Right renal pelvis (tissue), 4 donors: Measurements from ENCODE around the gene LRCH1. TPM values are rescaled to one million over a fixed set of nuclear protein-coding genes. Genes with fewer than 3 reads are reported as not detected.

Experiments used
- DNase-seq, 4 donors: peaks; one replicate each; pipeline ENCODE4 v3.0.0-alpha.2; 2013; ENCODE audit warnings: low read depth in 4 of 4, low spot score in 3 of 4, missing footprints in 1 of 4
- polyA plus RNA-seq, 4 donors: library from polyadenylated mRNA; unstranded; fragments of 120-200 nt; gene quantifications; one replicate each; pipeline ENCODE4 v1.2.1, GENCODE V29; 2013; ENCODE audit not compliant: insufficient read length in 4 of 4

LRCH1 gene
- polyA plus RNA-seq, 4 donors, result 28.3 to 37.4 (median 35.2) TPM

DNA sequence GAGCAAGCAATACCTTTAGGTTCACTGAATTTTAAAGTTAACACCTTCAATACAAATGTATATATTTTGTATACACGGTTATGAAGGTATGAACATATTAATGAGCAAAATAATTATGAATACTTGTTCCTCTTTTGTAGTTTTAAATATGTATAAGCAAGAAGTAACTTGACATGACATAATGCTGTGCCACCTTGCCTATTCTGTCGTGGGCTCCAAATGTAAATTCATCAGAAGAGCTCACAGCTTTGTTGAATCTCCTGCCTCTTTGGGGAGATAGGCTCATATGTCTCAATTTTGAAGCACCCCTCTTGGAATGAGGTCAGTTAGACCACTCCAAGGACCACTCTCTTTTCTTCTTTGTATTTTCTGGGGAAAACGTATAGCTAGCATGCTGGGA is 59.3 kb downstream of the LRCH1 start:
- no peak for DNase-seq

DNA sequence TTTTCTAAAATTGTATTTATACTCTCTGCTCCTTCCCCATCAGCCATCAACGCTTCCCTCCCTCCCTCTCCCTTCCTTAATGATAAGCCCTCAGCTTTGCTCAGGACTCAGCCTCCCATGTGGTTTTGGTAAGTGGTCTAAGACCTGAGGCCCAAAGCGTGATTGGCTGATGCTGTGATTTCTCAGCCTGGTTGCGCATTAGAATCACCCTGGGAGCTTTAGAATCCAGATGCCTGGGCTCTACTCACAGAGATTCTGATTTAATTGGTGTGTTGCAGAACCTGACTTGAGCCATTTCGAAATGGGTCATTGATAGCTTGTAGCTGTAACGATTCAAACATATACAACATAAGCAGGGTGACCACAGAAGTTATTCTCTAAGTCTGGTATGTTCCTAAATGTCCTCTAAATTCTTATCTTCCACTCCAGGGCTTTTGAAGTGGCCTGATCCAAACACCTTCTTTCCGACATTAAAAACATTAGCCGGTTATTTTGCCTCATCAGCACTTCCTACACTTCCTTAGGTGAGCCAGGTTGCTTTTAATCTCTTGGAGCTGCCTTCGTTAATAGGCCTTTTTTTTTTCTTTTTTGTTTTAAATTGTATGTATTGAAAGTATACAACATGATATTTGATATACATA is 60.6 kb downstream of the LRCH1 start:
- no peak for DNase-seq

DNA sequence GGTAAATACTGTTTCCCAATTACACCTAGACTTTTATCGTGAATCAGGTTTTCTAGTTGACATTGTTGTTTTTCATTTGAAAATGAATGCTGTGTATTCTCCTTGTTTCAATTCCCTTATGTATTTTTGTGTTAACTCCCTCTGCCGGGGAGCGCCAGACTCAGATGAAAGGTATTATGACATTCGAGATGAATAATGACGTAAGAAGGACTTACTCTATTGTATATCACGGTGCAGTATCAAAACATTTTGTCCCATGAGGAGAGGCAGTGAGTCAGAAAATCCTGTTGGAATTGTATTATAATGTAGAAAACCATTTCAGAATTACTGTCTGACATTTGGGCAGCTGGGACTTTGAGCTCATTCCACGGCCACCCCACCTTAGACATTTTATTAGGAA is 61.6 kb downstream of the LRCH1 start:
- DNase-seq, result no peak

DNA sequence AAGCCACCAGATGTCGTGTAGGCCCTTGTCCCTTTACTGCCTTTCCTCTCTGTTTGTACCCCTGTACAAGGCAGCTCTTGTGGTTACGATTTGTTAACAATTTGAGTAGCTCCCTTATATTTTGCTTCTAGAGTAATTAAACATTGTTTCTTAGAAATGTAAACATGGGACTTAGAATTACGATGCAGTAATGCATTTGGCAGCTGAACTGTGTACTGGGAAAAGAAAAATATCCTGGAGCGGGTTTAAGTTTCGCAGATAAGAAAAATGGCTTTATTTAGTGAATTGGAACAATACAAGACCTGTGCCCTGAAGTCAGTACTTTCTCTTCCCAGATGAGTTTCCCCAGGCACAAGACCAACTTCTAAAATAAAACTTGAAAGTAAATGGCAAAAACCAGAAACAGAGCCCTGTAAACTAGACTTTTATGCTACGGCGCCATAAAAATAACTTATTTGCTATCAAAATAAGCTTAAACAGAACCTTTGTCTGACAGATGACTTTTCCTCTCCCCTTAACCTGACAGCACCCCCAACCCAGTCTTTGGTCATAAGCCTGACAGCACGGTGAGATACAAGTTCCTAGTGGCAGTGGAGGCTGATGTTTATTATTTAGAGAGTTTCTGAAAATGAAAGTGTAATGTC is 63.0 kb downstream of the LRCH1 start:
- peak in 2 of 4 donors; percentile 52 to 65 for DNase-seq

DNA sequence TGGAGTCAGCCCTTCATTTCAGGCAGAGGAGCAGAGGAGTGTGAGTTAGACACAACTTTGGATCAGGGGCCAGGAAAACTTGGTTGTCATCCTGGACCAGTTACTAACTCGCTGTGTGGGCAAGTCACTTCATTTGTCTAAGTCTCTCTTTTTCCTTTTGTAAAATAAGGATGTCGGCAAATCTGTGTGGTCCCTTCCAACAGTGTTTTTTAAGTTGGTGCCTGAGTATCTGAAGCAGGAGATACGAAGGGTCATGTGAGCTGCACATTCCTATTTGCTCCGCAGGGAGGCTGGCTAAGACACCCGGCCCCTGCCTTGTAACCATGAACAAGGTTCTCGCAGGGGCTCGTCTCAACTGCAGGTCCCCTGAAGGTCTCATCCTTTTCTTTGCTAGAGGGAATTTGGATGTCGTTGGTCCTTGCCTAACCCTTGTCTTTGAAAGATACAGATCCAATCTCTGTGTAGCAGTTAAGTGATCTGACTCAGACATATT is 64.3 kb downstream of the LRCH1 start:
- DNase-seq, result no peak

DNA sequence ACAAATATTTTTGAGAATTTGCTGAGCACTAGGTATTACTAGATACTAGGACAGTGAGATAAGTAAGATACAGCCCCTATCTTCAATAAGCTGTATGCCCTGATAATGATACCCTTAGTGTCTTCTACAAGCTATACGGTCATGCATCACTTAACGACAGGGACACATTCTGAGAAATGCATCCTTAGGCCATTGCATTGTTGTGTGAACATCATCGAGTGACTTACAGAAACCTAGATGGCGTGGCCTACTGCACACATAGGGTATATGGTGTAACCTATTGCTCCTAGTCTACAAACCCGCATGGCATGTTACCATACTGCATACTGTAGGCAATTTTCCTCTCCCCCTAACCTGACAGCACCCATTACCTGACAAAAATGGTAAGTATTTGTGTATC is 64.9 kb downstream of the LRCH1 start:
- no peak for DNase-seq

DNA sequence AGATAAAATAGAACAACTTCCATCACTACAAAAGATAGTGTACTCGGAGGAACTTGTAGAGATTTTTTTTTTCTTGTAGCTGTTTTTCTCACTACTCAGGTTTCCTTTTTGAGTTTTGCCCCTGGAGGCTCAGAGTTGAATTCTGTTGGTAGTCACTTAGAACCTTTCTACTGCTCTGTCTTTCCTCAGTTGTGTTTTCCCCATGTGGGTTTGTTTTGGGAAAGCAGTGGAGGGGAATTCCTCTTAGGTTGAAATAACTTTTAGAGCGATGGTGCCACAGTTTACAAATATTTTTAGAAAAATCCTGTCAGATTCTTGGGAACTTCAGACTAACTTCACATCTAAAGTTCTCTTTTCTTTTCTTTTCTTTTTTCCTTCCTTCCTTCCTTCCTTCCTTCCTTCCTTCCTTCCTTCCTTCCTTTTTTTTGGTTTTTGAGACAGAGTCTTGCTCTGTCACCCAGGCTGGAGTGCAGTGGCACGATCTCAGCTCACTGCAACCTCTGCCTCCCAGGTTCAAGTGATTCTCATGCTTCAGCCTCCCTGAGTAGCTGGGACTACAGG is 65.8 kb downstream of the LRCH1 start:
- DNase-seq, result no peak

DNA sequence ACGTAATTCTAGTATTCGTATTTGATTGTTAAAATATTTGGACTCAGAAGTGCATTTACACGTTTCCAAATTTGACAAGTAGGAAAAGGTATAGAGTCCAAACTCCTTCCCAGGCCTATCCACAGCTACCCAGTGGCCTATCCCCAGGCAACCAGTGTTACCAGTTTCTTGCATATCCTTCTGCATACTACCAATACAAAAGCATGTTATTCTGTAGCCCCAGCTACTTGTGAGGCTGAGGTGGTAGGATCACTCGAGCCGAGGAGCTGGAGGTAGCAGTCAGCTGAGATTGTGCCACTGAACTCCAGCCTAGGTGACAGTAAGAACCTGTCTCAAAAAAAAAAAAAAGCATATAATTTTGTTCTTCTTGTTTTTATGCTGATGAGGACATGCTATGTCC is 67.1 kb downstream of the LRCH1 start:
- DNase-seq, result no peak

DNA sequence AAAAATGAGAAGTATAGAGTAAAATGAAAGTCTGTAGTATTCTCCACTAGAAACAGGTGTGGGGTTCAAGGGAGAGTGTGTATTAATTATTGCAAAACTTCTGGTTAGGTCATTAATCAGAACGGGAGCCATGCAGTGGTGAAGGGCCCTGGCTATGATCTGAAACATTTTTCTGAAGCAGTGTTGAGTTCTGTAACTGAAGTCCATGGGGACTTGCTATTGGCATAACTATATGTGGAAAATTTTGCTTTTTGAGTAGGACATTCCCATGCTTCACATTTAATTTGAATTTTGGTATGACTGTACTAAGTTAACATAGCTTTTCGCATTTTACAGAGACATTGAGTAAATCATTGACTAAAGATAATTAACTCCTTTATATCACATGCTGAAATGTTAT is 67.5 kb downstream of the LRCH1 start:
- DNase-seq, result no peak

DNA sequence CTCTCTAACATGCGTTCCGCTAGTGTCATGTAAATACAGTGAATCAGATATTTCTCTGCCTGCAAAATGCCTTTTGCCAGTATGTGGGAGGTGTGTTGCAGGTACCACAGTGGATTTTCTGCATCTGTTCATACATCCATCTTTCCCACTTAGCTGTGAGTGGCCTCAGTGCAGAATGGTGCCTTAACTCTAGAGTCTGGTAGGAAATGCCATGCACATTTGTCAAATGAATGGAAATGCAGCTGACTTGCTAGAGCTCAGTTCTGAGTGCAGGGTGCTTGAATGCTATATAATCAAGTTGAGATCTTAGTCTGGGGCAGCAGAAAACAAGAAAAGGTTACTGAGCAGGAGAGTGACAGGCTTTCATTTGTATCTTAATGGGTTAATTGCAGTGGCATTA is 68.2 kb downstream of the LRCH1 start:
- DNase-seq, result no peak

DNA sequence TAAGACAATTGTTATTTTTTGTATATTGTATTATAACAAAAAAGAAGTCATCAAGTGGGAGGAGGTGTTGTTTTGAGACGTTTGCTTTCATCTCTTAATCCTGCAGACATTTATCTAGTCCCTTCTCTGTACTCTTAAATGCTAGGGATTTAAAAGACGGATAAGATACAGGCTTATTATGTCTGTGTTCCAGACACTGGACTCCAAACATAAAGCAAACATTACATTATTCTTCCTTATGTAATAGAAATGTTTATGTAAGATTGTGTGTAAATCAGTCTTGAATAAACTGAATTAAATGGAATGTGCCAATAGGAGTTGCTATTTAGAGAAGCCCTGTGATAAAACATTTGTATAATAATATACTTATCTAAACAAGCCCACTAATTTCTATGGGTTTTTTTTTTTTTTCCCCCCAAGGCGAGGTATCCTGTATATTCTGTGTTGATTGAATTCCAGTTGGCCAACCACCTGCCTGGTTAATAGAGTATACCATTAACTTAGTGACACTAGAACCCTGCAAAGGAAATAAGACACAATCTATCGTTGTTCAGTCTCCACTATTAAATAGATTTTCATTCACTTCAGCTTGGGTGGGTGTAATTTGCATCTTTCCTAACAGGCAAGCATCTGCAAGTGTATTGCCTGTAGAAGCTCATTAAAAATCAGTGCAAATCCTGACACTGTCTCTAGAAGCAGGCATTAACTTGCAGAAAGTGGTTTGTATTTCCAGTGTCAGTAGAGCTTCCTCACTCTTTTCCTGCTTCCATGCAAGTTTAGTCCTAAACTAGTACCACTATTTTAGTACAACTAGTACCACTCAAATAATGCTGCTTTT is 69.0 kb downstream of the LRCH1 start:
- DNase-seq, result no peak

DNA sequence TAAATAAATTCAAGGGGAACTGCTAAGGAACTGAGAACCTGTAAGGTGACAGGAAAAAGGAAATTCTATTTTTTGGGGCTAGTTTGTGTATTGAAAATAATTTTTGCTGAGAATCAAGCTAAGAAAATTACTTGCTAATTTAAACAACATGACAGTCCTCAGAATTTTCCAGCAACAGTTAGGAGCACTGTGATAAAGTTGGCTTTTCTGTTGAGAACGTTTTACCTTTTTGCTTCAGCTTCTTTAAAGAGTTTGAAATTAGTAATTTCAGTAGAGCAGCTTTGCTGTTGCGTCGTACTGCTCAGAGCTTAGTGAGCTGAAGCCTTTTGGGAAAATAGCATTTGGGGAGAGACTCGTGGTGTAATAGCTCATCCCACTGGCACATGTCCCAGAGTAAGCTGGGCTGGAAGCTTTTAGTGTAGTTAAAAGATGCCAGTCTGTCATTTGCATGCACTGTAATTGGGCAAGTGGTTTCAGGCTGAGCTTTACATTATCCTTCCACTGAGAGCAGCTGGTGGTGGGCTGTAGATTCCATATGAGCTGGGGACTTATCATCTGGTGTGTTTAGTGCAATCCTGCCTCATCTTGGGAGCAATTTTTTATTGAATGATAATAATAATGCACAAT is 69.8 kb downstream of the LRCH1 start:
- DNase-seq, result no peak

DNA sequence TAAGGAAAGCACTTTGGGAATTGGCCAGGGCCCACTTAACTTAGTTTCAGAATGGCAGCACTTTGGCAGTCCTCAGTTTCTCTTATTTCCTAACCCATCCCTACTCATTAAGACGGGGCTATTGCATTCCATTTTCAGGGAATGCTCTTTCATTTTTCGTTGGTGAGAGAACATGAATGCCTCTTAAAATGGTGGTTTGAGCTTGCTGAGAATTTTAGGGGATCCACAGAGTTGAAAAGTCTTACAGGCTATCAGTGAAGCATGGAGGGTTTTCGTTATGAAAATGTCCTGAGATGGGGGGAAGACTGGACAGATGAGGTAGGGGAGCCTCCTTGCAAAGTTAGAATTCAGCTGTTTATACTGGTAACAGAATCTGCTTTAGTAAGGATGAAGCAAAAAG is 71.4 kb downstream of the LRCH1 start:
- no peak for DNase-seq

DNA sequence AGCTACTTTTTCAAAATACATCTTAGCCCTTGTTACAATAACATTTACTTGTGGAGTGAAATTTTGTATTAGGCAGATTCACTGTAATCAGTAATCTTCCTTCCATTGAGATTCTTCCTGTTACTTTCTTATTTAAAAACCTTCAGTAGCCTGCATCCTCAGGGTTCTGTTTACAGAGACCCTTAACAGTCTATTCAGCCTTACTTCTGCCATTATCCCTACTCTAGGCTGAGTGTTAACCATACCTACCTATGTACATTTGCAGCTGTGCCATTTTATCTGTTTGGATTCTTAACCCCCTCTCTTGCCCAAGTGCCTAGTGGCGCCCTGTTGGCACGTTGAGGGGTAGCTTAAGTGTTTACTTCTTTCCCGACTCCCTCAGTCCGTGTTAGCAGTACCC is 71.9 kb downstream of the LRCH1 start:
- DNase-seq, result no peak

DNA sequence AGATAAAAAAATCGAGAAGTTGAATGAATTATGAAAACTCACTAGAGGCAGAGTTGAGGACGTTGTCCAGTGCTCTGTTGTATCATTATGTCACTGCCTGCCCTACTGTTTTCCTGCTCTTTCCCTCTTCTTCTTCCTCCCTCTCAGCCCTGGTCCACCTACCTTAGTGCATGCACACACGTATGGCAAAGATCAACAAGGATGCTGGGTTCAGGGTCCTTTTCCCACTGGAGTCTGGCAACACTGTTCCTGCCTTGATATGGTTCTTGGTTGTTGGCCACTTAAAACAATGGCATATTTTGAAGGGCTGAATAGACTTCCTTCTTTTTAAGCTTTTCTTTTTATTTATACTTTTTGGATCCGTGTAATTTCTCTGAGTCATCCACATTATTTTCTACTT is 74.5 kb downstream of the LRCH1 start:
- DNase-seq, result no peak

DNA sequence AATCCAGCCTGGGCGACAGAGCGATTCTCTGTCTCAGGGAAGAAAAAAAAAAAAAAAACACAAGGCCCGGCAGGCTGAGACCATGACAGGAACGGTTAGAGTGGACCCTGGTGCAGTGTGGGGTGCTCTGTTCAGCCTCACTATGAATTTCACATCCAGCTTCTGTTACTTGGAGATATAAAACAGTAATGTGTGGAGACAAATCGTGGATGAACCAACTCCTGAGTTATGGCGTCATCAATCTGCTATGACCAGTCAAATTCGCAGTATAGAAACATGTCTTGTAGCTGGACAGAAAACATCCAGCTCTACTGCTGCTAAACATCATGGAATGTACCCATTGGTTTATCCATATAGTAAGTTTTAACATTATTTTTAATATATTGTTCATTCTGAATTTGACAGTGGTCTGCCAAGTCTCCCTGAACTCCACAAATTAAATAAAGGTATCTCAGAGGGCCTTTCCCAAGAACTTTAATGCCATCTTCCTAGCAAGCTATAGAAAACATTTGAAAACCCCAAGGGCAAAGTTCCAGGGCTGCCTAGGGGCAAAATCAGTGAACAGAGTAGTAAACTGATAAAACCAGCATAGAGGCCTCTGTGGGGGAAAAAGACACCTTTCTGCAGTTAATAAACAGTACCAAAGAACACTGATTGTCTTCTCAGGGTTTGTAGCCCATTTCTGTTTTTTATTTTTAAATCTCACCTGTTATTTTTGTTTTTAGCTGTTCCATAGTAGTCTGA is 75.8 kb downstream of the LRCH1 start:
- DNase-seq, result no peak

DNA sequence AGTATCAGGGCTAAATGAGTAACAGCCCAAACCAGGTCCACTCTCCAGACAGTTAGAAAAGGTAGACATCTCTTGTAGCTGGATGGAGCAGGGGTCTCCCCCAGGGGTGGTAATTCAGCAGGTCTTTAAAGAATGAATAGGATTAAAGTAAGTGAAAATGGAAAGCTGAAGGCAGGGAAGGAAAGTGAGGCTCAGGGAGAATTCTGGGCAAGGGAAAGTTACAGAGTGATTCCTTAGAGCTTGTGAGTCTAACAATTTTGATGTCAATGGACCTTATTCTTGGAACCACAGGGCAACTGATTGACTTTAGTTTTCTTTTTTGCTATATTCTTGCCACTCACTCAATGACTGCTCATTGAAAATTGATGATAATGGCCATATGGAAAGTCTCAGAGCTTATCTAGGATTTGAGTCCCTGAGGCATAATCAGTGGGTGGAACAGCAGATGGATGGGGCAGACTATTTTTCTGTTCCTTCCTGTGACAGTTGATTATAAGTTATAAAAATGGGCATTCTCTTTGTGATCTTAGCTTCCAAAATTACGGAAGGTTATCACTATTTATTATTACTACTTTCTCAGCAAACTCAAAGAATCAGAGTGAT is 76.9 kb downstream of the LRCH1 start:
- no peak for DNase-seq

DNA sequence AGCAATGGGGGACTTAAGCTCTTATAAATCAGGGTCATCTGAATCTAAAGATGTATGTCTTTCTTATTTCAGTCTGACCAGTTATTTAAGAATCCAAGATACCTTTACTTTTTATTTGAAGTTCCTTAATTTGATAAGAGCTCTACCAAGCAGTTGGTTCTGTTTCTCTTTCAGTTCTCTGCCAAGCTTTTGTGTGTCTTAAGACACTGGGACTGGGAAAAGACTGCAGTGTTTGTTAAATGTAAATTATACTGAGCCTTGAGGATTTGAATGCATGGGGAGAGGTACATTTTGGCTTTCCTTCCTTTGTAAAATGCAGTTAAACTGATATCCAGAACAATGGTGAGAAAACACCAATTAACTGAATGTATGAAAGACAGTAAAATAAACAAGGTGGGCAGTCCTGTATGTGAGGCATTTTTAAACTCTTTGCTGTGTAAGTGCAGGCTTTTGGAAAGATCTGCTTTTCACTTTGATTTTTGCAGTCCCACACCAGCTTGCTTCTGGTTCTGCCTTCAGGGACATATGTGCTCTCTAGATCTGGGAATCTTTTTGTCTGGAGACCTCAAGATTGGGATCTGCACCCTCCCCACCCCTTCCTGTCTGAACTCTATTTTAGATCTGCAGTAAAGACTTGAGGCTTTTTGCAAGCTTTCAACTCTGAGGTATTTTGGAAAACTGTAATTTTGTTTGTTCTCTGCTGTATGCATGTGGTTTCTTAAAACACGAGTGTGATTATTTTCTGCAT is 77.6 kb downstream of the LRCH1 start:
- no peak for DNase-seq

DNA sequence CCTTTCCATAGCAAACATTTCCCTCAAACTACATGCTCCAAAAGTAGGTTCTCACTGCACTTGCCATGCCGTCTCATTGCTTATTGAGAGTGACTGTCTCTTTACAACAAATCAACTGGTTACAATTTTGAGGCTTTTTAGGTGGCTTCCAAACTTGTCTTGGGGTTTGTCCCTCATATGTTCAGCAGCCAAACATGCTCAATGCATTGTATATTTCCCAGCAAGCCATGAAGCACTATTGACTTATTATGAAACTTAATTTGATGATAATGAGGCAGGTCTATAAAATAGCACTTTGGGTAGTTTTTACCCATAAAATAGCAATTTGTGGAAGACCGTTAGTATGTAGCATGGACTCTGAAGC is 78.2 kb downstream of the LRCH1 start:
- DNase-seq, result no peak
